ENCODE measurements around the gene HIP1.
"Not testable (repeated sequence)": the region's sequence is repeated elsewhere in the genome, so short reads cannot be mapped to it uniquely, and the experiment has no call there.

HIP1 gene

GRCh38 chr7:75617634-75618234 is 121.0 kb downstream of the HIP1 start:
- TF ChIP-seq FOXK2 (IDR thresholded peaks at IDR 0.05): no peak
- TF ChIP-seq HDGF (IDR thresholded peaks at IDR 0.05; ENCODE audit: borderline replicate concordance): no peak
- TF ChIP-seq ZNF384 (IDR thresholded peaks at IDR 0.05): no peak
- TF ChIP-seq SUZ12 (IDR thresholded peaks at IDR 0.05): no peak
- no peak for TF ChIP-seq PKNOX1 (IDR thresholded peaks at IDR 0.05)
- TF ChIP-seq ELF4 (IDR thresholded peaks at IDR 0.05): no peak
- no peak for DNase-seq (ENCODE audit: extremely low spot score)
- ChIA-PET CTCF (no interaction called here), POLR2A (no interaction called here)

- ChIA-PET CTCF (no interaction called here), POLR2A (no interaction called here)
- TF ChIP-seq ARNT (IDR thresholded peaks at IDR 0.05) (no peak), FOXK2 (IDR thresholded peaks at IDR 0.05) (no peak), SUZ12 (IDR thresholded peaks at IDR 0.05) (no peak), NFRKB (IDR thresholded peaks at IDR 0.05) (no peak), CTBP1 (IDR thresholded peaks at IDR 0.05; ENCODE audit: borderline replicate concordance) (no peak)
- DNase-seq (ENCODE audit: extremely low spot score): no peak
Observed at GRCh38 chr7:75616421-75617167, 122.1 kb downstream of the HIP1 start.

GRCh38 chr7:75614401-75614800 is 124.3 kb downstream of the HIP1 start:
- ChIA-PET POLR2A (no interaction called here), CTCF (no interaction called here)
- DNase-seq (ENCODE audit: extremely low spot score): no peak
- TF ChIP-seq TARDBP (IDR thresholded peaks at IDR 0.05): no peak
- no peak for TF ChIP-seq SUZ12 (IDR thresholded peaks at IDR 0.05)
- TF ChIP-seq ARNT (IDR thresholded peaks at IDR 0.05): no peak
- no peak for TF ChIP-seq PKNOX1 (IDR thresholded peaks at IDR 0.05)
- no peak for TF ChIP-seq BHLHE40 (IDR thresholded peaks at IDR 0.05; ENCODE audit: borderline replicate concordance)
- no peak for TF ChIP-seq FOXA1 (IDR thresholded peaks at IDR 0.05)
- TF ChIP-seq ZNF384 (IDR thresholded peaks at IDR 0.05): no peak
- TF ChIP-seq LEF1 (IDR thresholded peaks at IDR 0.05; ENCODE audit: borderline replicate concordance): no peak
- no peak for TF ChIP-seq FOXK2 (IDR thresholded peaks at IDR 0.05)
- TF ChIP-seq FOXM1 (IDR thresholded peaks at IDR 0.05; ENCODE audit: borderline replicate concordance): no peak
- no peak for TF ChIP-seq NFRKB (IDR thresholded peaks at IDR 0.05)
- TF ChIP-seq HDGF (IDR thresholded peaks at IDR 0.05; ENCODE audit: borderline replicate concordance): no peak
- no peak for TF ChIP-seq CTBP1 (IDR thresholded peaks at IDR 0.05; ENCODE audit: borderline replicate concordance)
- TF ChIP-seq ELF4 (IDR thresholded peaks at IDR 0.05): no peak
- TF ChIP-seq SP1 (IDR thresholded peaks at IDR 0.05): no peak
- TF ChIP-seq L3MBTL2 (conservative IDR thresholded peaks at IDR 0.05): no peak

- ChIA-PET POLR2A (no interaction called here), CTCF (no interaction called here)
- TF ChIP-seq PKNOX1 (IDR thresholded peaks at IDR 0.05) (no peak), LEF1 (IDR thresholded peaks at IDR 0.05; ENCODE audit: borderline replicate concordance) (no peak), ELF4 (IDR thresholded peaks at IDR 0.05) (no peak), L3MBTL2 (conservative IDR thresholded peaks at IDR 0.05) (no peak), CTBP1 (IDR thresholded peaks at IDR 0.05; ENCODE audit: borderline replicate concordance) (no peak), ARNT (IDR thresholded peaks at IDR 0.05) (no peak), FOXM1 (IDR thresholded peaks at IDR 0.05; ENCODE audit: borderline replicate concordance) (no peak), NFRKB (IDR thresholded peaks at IDR 0.05) (no peak), FOXK2 (IDR thresholded peaks at IDR 0.05) (no peak), SUZ12 (IDR thresholded peaks at IDR 0.05) (no peak), BHLHE40 (IDR thresholded peaks at IDR 0.05; ENCODE audit: borderline replicate concordance) (no peak), SP1 (IDR thresholded peaks at IDR 0.05) (no peak), TARDBP (IDR thresholded peaks at IDR 0.05) (no peak), ZNF384 (IDR thresholded peaks at IDR 0.05) (no peak), FOXA1 (IDR thresholded peaks at IDR 0.05) (no peak)
- no peak for DNase-seq (ENCODE audit: extremely low spot score)
Observed at GRCh38 chr7:75613351-75613750, 125.4 kb downstream of the HIP1 start.

- ChIA-PET CTCF (no interaction called here), POLR2A (no interaction called here)
- no peak for DNase-seq (ENCODE audit: extremely low spot score)
- TF ChIP-seq HDGF (IDR thresholded peaks at IDR 0.05; ENCODE audit: borderline replicate concordance) (no peak), NFRKB (IDR thresholded peaks at IDR 0.05) (no peak), SUZ12 (IDR thresholded peaks at IDR 0.05) (no peak), CTBP1 (IDR thresholded peaks at IDR 0.05; ENCODE audit: borderline replicate concordance) (no peak), FOXM1 (IDR thresholded peaks at IDR 0.05; ENCODE audit: borderline replicate concordance) (no peak), BHLHE40 (IDR thresholded peaks at IDR 0.05; ENCODE audit: borderline replicate concordance) (no peak)
Observed at GRCh38 chr7:75611557-75612178, 127.1 kb downstream of the HIP1 start.

- CTCF ChIA-PET: interaction anchor here (0.6 kb wide), 1 partner anchor 1103 kb away, joined by 4 read pairs; no protein-coding TSS in a partner anchor
- DNase-seq (ENCODE audit: extremely low spot score); POLR2A ChIA-PET: not testable (repeated sequence)
Observed at GRCh38 chr7:75609416-75609815, 129.3 kb downstream of the HIP1 start.

Data from HEK293T (cell line).